ENCODE results near the gene ANTXR1.
A peak's percentile ranks its signal among the peaks of the same experiment; 100 is the strongest.
"Not testable (repeated sequence)": the region's sequence is repeated elsewhere in the genome, so short reads cannot be mapped to it uniquely, and the experiment has no call there.

ANTXR1 gene

DNA sequence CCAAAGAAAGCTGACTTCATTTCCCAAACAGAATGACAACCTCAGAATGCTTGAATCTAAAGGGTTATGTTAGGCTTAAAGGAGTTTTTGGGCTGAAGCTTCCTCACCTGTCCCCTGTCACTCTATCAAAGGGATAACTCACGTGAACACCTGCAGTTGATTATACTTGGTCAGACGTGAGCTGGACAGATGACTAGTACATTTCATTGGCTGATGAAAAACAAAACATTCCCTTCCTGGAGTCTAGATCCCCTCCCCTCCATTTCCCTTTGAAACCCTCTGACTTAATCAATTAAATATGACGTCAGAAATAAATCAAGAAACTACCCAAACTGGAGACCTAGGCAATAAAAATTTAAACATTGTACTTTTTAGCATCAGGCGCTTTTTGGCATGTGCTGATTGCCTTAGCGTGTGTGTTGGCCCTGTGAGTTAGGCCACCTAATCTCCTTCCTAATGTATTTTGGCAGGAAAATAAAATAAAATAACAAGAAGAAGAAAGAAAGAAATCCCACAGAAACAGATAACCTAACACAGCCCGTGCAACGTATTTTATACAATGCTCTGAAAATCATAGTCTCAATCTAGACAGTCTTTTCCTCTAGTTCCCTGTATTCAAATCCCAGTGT lies 159.0 kb downstream of the ANTXR1 start:
- DNase-seq (ENCODE audit: insufficient read length, low spot score) (no peak), FAIRE-seq (no peak)

DNA sequence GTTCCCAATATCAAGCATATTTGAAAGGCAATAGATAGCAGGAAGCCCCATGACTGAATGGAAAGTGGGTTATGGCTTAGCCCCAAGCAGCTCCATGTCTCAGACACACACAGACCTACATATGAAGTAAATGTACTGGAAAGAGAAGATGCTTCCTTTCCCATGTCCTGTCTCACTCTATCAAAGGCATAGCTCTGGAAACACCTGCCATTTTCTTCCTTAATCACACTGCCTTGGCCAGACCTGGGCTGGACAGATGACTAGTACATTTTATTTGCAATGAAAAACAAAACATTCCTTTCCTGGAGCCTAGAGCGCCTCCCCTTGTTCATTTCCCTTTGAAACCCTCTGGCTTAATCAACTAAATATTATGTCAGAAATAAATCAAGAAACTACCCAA lies 160.7 kb downstream of the ANTXR1 start:
- DNase-seq (ENCODE audit: insufficient read length, low spot score): no peak
- FAIRE-seq: no peak

DNA sequence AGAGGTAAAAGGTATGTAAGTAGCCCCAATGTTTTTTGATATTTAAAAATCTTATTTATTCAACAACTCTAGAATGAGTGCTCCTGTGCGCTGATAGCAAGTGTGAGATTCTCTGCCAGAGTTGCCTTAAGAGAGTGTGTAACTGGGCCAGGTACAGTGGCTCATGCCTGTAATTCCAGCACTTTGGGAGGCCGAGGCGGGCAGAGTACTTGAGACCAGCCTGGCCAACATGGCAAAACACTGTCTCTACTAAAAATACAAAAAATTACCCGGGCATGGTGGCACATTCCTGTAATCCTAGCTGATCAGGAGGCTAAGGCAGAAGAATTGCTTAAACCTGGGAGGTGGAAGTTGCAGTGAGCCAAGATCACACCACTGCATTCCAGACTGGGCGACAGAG lies 161.2 kb downstream of the ANTXR1 start:
- DNase-seq (ENCODE audit: insufficient read length, low spot score); FAIRE-seq: not testable (repeated sequence)

DNA sequence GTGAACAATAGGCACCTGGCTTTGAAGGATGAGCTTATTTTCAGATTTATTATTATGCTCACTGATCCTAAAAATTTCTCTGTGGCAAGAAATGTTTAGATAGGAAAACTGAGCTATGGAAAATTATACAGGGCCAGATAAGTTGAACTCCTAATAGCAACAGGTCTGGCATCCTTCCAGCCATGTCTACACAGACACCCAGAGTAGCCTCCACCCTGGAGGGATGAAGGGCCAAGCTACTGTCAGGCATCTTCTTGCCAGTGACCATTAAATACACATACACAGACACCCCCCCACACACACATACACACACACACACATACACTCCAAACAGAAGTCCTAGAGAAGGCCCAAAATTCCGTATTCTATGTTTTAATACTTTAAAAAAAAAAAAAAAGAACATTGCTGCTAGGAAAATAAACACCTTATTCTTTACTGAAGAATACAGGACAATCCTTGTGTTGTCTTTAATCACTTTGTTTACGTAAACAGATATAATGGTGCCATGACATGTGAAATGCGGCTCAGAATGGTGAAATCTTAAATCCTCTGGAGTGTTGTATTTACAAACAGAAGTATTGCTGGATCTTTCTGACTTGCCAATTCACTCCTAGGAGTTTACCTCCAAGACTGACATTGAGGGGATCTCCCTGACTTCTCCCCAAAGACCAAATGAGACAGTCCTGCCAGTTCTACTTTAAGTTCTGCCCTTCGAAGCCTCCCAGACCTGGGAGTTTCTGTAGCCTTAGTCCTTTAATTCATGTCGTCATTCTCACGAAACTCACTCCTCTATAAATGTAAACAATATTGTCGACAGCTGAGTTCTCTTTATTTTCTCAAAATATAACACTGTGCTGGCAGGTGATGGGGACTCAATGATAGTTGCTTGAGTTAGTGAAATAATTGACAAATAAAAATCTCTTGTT lies 163.1 kb downstream of the ANTXR1 start:
- no peak for DNase-seq (ENCODE audit: insufficient read length, low spot score)
- FAIRE-seq: no peak

DNA sequence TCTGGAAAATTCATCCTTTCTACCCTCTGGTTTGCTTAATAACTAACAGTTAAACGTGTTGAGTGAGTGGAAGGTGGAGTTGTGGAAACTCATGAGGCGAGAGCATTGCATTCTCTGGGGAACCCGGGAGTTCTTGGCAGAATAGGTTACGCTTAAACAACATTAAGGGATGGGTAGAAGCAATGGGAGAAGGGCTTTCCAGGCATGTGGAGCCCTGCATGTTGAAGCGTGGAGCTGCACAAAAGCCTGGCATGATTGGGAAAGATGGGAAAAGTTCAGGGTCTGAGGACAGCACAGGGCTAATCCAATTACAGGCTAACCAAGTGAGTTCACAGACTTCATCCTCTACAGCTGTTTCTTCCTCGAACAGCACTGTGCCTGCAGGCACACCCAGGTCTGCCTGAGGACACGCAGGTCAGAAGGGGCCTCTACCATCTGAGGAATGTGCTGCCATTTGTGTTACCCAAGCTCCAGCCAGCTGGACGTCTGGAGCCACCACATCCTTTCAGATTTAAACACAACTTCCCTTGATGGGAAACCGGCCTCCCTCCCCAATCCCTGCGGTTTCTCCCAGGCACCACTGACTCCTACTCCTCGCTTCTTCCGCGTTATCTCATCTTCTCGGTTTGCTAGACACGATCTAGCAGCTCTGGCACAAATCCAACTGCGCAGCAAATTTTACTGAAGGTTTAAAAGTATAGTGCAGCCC lies 164.2 kb downstream of the ANTXR1 start:
- DNase-seq (ENCODE audit: insufficient read length, low spot score): peak; percentile 89

DNA sequence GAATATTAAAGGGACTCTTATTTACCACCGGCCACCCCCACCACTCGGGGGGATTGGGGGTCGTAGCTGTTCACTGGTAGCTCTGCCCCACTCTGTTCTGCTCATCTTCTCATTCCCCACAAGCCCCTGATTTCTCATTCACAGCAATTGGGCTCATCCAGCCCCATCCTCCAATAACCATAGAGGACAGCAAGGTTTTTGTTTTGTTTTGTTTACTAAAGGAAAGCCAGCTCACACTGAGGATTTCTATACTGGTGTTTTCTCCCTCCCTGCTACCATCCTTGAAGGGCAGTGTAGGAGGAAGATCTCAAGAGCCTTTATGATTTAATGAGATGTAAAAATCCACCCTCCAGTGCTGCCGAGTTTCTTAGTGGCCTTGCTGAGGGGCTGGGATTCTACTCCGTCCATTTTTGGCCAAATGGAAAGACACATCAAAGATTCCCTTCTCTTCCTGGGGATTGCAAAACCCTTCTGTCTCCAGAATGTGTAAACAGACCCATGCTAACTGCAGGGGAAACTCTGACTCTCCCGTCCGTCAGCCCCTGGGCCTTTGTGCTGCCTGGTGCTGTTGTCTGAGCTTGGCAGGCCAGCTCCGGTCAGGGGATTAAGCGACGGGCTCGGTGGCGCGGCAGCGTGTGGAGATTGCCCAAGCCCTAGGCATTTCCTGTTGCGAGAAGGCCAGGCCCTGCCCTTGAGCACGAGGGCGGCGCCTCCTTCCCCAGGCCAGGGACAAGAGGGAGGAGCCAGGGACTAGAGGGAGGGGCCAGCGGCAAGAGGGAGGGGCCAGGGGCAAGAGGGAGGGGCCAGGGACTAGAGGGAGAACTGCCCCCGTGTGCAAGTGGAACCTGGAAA lies 165.0 kb downstream of the ANTXR1 start:
- DNase-seq (ENCODE audit: insufficient read length, low spot score) (peak; percentile 94), FAIRE-seq (peak; percentile 95)

More for the DNA sequence above, 164.2 kb downstream of the ANTXR1 start:
- FAIRE-seq: peak; percentile 98

DNA sequence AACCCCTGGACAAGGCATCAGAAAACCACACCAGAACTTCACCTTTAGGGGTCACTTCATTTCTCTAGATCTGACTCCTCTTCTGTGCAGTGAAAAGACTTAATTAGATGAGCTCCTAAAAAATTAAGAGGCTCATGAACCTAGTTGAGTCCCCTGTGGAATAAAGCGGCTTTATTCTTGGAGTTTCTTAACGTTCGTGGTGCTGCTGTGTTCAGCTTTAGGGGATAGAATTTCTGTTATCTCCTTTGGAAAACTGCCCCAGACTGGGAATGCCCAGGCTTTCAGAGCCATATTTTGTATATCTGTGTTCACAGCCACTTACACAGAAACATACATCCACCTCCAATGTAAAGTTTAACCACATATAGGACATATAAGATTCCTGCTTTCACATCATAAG lies 165.8 kb downstream of the ANTXR1 start:
- DNase-seq (ENCODE audit: insufficient read length, low spot score) (no peak), FAIRE-seq (no peak)

DNA sequence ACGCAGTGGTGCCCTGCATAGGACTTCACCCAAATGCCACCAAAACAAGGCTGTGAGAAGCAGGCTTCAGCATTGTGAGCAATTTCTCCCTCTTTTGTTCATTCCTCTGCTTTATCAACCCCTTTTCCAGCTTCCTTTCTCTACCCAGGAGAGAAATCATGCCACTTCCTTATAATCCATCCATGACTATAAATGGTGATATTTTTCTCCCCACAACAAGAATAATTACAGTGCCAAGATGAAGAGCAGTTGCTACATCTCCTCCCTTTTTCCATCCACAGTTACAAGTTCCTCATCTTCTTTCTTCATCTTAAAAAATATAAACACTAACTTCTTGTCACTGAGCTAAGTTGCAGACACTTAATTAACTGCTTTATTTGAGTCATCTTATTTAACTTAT lies 167.2 kb downstream of the ANTXR1 start:
- FAIRE-seq: no peak

DNA sequence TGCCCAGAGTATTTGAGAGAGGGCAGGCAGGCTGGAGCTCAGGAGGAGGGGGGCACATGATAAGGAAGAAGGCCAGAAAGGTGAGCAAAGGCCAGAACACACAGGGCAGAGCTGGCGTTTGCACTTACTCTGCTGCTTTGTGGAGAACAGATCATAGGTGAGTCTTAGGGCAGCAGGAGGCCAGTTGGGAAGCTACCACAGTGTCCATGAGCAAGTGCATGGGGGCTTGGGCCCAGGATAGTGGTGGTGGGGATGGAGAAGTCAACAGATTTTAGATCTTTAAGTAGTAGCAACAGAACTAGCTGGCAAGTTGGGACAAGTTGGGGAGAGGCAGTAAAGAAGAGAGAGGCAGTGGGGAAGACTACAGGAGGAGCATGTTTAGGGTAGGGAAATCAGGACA lies 168.0 kb downstream of the ANTXR1 start:
- DNase-seq (ENCODE audit: insufficient read length, low spot score) (no peak), FAIRE-seq (no peak)

More for the DNA sequence above, 167.2 kb downstream of the ANTXR1 start:
- DNase-seq (ENCODE audit: insufficient read length, low spot score): no peak

DNA sequence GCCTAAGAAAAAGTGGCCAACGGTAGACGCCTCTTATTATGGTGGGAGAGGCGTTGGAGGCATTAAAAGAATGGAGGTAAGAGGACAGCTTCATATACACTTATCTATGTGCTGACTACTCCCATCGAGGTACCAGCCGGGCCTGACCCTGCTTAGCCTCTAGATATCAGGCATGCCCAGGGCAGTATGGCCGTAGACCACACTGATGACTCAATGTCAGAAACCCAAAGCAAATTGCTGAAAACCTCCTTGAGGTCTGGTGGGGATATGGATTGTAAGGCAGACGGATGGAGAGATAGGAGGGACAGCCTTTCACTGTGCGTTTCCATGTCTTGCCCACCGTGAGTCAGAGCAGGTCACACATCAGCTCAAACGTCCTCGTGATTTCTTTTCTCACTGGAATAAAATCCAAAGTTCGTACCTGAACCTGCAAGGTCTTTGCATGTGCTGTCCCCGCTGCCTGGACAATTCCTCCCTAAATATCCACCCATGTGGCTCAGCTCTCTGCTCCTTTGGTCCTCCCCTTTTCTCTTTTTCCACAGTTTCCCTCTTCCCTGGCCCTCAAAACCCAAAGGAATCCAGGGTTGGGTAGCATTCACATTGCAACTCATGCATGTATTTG lies 168.9 kb downstream of the ANTXR1 start:
- DNase-seq (ENCODE audit: insufficient read length, low spot score) (no peak), FAIRE-seq (no peak)

DNA sequence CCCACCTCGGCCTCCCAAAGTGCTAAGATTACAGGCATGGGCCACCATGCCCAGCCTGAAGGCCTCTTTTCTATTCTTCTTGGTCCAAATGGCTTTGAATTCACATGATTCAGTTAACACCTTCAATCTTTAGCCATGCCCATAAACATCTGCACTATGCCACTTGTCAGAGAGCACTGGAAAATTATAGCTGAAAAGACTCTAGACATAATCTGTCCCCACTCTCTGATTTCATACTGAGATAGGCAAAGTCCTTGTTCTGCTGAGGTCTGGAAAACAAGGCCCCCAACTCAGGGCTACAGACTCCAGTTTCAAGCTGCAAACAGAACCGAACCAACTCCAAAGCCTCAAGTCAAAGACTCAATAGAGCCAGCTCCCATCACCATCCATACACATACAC lies 170.7 kb downstream of the ANTXR1 start:
- FAIRE-seq: no peak

DNA sequence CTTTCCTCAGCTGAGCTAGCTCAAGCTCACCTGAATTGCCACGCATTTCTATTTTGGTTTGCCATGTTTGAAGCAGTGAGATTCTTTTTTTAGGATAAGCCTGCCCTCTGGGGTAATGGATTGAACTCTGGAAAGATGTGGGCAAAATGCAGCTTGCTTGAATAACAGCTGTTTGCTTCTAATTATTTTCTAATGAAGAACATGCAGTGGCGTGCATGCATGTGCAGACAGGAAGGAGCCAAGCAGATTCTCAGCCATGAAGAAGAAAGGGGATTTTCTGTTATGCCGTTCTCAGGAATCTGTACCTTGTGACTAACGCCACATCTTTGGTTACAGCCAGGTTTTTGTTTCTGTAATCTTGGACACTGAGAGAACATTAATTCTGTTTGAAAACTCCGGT lies 171.2 kb downstream of the ANTXR1 start:
- no peak for FAIRE-seq
- no peak for DNase-seq (ENCODE audit: insufficient read length, low spot score)

More for the DNA sequence above, 170.7 kb downstream of the ANTXR1 start:
- no peak for DNase-seq (ENCODE audit: insufficient read length, low spot score)

DNA sequence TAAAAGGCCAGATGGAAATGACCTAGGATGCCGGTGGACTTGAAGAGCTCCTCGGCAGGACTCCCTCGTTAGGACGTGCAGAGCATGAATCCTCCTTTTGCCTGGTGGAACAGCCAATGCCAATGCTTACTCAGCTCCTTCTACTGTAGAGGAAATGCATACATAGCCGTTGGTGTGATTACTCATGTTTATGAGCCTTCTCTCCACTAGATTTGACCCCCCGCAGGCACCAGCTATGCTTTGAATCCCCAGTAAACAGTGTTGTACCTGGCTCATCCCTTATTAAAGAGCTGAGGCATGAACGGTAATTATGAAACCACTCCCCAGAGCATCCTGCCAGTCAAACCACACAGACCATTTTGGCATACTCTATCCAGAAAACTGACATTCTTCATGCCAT lies 172.8 kb downstream of the ANTXR1 start:
- DNase-seq (ENCODE audit: insufficient read length, low spot score): peak; percentile 45
- no peak for FAIRE-seq

DNA sequence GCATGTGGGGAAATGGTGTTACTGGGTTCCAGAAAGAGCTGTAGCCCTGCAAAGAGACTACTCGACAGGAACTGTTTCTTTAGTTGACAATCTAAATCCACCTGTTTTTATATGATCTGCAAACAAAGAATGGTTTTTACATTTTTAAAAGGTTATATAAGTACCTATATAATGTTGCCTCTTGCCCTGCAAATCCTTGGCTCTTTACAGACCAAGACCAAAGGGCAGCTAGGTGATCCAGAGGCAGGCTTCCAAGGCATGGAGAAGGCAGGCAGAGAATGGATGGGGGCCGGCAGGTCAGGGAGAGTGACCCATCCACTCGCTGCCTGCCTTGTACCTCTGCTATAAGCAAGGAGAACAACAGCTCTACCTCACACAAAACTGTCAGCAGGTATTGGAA lies 173.6 kb downstream of the ANTXR1 start:
- DNase-seq (ENCODE audit: insufficient read length, low spot score): no peak
- FAIRE-seq: no peak

DNA sequence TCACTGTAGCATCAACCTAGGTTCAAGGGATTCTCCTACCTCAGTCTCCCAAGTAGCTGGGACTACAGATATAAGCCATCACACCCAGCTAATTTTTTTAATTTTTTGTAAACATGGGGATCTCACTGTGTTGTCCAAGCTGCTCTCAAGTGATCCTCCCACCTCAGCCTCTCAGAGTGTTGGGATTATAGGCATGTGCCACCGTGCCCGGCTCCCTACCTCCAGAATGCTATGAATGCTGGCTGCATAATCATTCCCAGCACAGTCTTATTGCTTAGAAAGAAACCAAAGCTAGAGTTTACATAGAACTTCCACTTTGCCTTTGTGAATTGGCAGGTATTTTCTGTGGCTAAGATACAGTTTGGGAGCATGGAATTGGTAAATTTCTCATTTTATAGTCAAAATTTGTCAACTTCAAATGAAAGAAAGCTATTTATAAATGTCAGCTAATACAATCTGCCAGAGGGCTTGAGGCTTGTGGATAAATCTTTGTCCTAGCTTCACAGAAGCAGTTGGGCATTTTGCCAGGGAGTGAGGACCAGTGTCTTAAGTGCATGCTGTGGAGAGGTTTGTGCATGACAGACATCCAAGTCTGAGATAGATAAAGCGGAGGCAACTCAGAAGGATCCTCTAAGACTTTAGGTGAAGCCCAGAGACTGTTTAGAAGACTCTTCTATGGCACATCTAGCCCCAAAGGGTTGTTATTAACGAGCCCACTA lies 175.4 kb downstream of the ANTXR1 start:
- no peak for FAIRE-seq
- DNase-seq (ENCODE audit: insufficient read length, low spot score): no peak

DNA sequence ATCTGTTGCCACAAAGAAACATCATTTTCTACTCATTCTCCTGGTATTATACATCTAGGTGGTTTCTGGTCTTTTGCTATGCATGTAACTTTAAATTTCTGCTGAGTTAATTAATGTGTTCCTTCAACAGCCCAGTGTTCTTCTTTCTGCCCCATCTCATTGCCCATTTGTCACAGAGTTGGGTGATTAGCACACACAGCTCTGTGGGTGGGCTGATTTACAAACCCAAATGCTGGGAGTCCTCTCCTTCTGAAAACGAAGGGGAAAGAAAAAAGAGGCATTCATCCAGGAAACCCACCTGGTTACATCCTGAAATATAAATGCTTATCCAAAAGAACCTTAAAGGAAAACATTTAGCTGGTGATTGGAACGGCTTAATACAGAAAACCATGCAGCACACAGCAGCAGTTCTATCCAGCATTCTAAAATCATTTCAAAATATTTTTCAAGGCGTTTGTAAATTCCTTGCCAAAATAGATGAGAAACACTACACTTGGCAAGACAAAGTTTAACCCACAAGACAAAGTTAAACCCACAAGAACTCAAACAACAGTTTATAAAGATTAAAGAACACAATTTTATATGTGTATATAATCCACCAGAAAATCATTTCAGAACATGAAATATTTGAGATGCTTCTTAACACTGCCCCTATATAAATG lies 177.9 kb downstream of the ANTXR1 start:
- FAIRE-seq (no peak), DNase-seq (ENCODE audit: insufficient read length, low spot score) (no peak)

DNA sequence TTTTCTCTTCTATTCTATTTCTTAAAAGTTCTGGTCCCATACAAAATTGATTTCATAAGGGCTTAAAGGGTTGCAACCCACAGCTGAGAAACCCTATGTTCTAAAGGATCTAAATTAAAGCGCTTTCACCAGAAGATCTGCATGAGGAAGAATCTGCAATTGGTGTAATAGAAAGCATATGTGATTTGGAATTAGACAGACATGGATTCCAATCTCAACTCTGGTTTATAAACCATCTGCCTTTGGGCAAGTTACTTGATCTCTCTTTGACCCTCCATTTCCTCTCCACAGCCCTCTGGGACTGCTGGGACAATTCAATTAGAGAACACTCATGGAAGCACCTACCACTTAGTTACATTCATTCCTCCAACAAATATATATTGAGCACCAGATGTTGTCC lies 178.7 kb downstream of the ANTXR1 start:
- DNase-seq (ENCODE audit: insufficient read length, low spot score) (no peak), FAIRE-seq (no peak)

DNA sequence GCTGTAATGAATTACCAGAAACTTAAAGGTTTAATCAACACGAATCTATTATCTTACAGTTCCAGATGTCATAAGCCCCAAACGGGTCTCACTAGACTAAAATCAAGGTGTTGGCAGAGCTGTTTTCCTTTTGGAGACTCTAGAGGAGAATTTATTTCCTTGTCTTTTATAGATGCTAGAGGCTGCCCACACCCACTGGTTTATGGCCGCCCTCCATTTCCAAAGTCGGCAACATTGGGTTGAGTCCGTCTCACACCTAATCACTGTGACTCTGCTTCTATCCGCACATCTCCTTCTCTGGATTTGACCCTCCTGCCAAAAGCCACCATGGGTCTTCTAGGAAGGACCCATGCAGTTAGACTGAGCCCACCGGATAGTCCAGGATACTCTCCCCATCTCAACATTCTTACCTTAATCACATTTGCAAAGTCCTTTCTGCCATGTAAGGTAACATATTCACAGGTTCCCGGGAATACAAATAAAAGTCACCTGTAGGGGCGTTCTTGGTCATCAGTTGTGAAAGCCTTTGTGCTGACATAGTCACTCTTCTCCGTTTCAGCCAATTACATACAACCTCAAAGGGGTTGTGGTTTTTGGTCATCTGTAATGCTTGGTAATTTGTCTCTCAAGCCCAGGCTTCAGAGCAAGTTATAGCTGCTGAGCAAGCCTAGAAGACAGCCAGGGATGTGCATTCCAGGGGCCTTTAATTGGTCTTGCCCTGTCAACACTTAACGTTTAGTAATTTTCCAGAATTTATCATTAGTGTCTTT lies 179.4 kb downstream of the ANTXR1 start:
- no peak for FAIRE-seq
- DNase-seq (ENCODE audit: insufficient read length, low spot score): no peak
